GM12891 (cell line): ENCODE results near the gene C16orf86.

Experiments
- DNase-seq: peaks from one replicate; pipeline ENCODE4 v3.0.0; 2011; ENCODE audit warnings: low spot score; ENCODE audit not compliant: insufficient read length
- FAIRE-seq: peaks from 2 replicates; lab custom pipeline; 2011; peaks lifted over from hg19 to GRCh38; lab: Jason Lieb, UNC
- PAX5 ChIP-seq: IDR thresholded peaks from 2 replicates; pipeline ENCODE4 v1.6.1; 2011; ENCODE audit warnings: low read length, moderate library complexity, mild to moderate bottlenecking; ENCODE audit not compliant: insufficient read depth, severe bottlenecking
- POLR2A ChIP-seq: IDR thresholded peaks from 2 replicates; pipeline ENCODE4 v1.6.1; 2011; ENCODE audit warnings: low read depth, low read length, control low read depth
- POLR2AphosphoS5 ChIP-seq: IDR thresholded peaks from 2 replicates; pipeline ENCODE4 v1.6.1; 2011; ENCODE audit warnings: low read depth, low read length, control low read depth
- POU2F2 ChIP-seq: IDR thresholded peaks from 2 replicates; pipeline ENCODE4 v1.6.1; 2011; ENCODE audit warnings: low read depth, mild to moderate bottlenecking, control low read depth, low read length, moderate library complexity
- SPI1 ChIP-seq: IDR thresholded peaks from 2 replicates; pipeline ENCODE4 v1.6.1; 2011; ENCODE audit warnings: low read depth, low read length, control low read depth
- TAF1 ChIP-seq: IDR thresholded peaks from 2 replicates; pipeline ENCODE4 v1.6.1; 2011; ENCODE audit warnings: low read depth, low read length, control low read depth

Gene C16orf86

GRCh38 chr16:67655363-67655762 lies 11.3 kb upstream of the C16orf86 start:
- TF ChIP-seq PAX5 (no peak), TAF1 (no peak), POLR2A (no peak), POU2F2 (0 out of 2 replicates have a peak, but pooled peaks have one; percentile 27), SPI1 (no peak), POLR2AphosphoS5 (no peak)
- DNase-seq (no peak), FAIRE-seq (no peak)

- TF ChIP-seq POLR2AphosphoS5 (no peak), SPI1 (no peak), PAX5 (no peak), POU2F2 (no peak), TAF1 (no peak), POLR2A (no peak)
- no peak for FAIRE-seq
- no peak for DNase-seq
Observed at GRCh38 chr16:67656344-67657016, 10.1 kb upstream of the C16orf86 start.

GRCh38 chr16:67657017-67657608 lies 9.5 kb upstream of the C16orf86 start:
- FAIRE-seq (no peak), DNase-seq (no peak)
- TF ChIP-seq SPI1: no peak
- TF ChIP-seq TAF1: no peak
- no peak for TF ChIP-seq POLR2A
- TF ChIP-seq POLR2AphosphoS5: no peak
- no peak for TF ChIP-seq POU2F2
- no peak for TF ChIP-seq PAX5

- DNase-seq: no peak
- no peak for FAIRE-seq
- TF ChIP-seq POLR2AphosphoS5: peak; percentile 12; the same call in 1 of the 2 replicates
- TF ChIP-seq TAF1: no peak
Observed at GRCh38 chr16:67657751-67658518, 8.7 kb upstream of the C16orf86 start.

- no peak for FAIRE-seq
- TF ChIP-seq POU2F2 (no peak), PAX5 (no peak), POLR2AphosphoS5 (no peak), POLR2A (no peak), TAF1 (no peak), SPI1 (no peak)
- DNase-seq: no peak
Observed at GRCh38 chr16:67658849-67659674, 7.6 kb upstream of the C16orf86 start.

- TF ChIP-seq POLR2A (peak; percentile 76; the same call in 1 of the 2 replicates), SPI1 (peak; percentile 25; the same call in 1 of the 2 replicates), POLR2AphosphoS5 (0 out of 2 replicates have a peak, but pooled peaks have one; percentile 44), PAX5 (no peak), POU2F2 (peak; percentile 32; the same call in 1 of the 2 replicates), TAF1 (peak; percentile 52; the same call in 1 of the 2 replicates)
- no peak for FAIRE-seq
- peak; percentile 100 for DNase-seq
Observed at GRCh38 chr16:67659675-67660563, 6.7 kb upstream of the C16orf86 start, which contains the start of gene ACD. Gene ACD, minus strand, starts transcription at chr16:67660260. Its CDS starts 40 bp downstream, at chr16:67660220.

GRCh38 chr16:67660564-67661028 lies 6.0 kb upstream of the C16orf86 start, which contains the start of gene PARD6A:
Gene PARD6A, plus strand, starts transcription at chr16:67660960. Its CDS starts 79 bp downstream, at chr16:67661039.
- TF ChIP-seq SPI1 (no peak), PAX5 (peak; percentile 33)
- DNase-seq (peak; percentile 100), FAIRE-seq (peak; percentile 100)

GRCh38 chr16:67661101-67661761 lies 5.4 kb upstream of the C16orf86 start:
- FAIRE-seq (peak; percentile 52), DNase-seq (no peak)
- TF ChIP-seq POU2F2: no peak
- TF ChIP-seq SPI1: no peak
- TF ChIP-seq PAX5: no peak
- TF ChIP-seq TAF1: no peak
- TF ChIP-seq POLR2A: no peak
- TF ChIP-seq POLR2AphosphoS5: no peak
